IMR-90 (cell line): ENCODE data around the gene TEX264. TPM values are rescaled to one million over a fixed set of nuclear protein-coding genes. Genes with fewer than 3 reads are reported as not detected.

Experiments
- ATAC-seq: fragments of 200-7000 bp; cut with Tn5 transposase; 2 replicates; pipeline ENCODE4 v1.9.1; 2020; ENCODE audit warnings: low read depth, mild to moderate bottlenecking, moderate library complexity
- BruUV-seq: library from RNA; stranded (reverse); fragments of 400-500 nt; replicated peaks from 2 replicates; lab custom pipeline; 2021; lab: Mats Ljungman, UMichigan
- CTCF ChIA-PET: fragments of 300-600 bp; formaldehyde crosslinking; extraction: SDS; loops from one replicate; lab custom pipeline; 2021; ENCODE audit warnings: antibody characterized with exemption; lab: Yijun Ruan, JAX
- POLR2A ChIA-PET: fragments of 300-600 bp; sonication (Branson Sonifier 250); formaldehyde crosslinking; loops from one replicate; lab custom pipeline; 2022; ENCODE audit warnings: antibody characterized with exemption; ENCODE audit not compliant: unreplicated experiment; lab: Charles Lee
- DNase-seq: peaks from one replicate; pipeline ENCODE4 v3.0.0; 2013
- H2AFZ ChIP-seq: replicated peaks from 2 replicates; pipeline ENCODE3; 2013; ENCODE audit warnings: low read length, mild to moderate bottlenecking; ENCODE audit not compliant: poor library complexity
- H2AK5ac ChIP-seq: 2 replicates; pipeline ENCODE4 v1.6.1; 2013; ENCODE audit warnings: low read depth, low read length, inconsistent platforms
- H2AK9ac ChIP-seq: replicated peaks from 2 replicates; pipeline ENCODE3; 2013; ENCODE audit warnings: mild to moderate bottlenecking, low read depth, low read length, moderate library complexity; ENCODE audit not compliant: poor library complexity
- H2BK120ac ChIP-seq: 2 replicates; pipeline ENCODE4 v1.6.1; 2013; ENCODE audit warnings: low read depth, low read length, inconsistent platforms
- H2BK15ac ChIP-seq: 3 replicates; pipeline ENCODE4 v1.6.1; 2013; ENCODE audit warnings: low read depth, low read length, inconsistent platforms
- H2BK20ac ChIP-seq: 2 replicates; pipeline ENCODE4 v1.6.1; 2013; ENCODE audit warnings: low read depth, mild to moderate bottlenecking, inconsistent platforms, low read length, moderate library complexity
- H2BK5ac ChIP-seq: 2 replicates; pipeline ENCODE4 v1.6.1; 2013; ENCODE audit warnings: mild to moderate bottlenecking, low read depth, low read length, inconsistent platforms; ENCODE audit not compliant: poor library complexity, severe bottlenecking
- H3K14ac ChIP-seq: replicated peaks from 2 replicates; pipeline ENCODE4 v1.6.1; 2013; ENCODE audit warnings: low read depth, low read length, inconsistent platforms
- H3K18ac ChIP-seq: 2 replicates; pipeline ENCODE4 v1.6.1; 2013; ENCODE audit warnings: low read depth, low read length, control low read depth
- H3K23ac ChIP-seq: 2 replicates; pipeline ENCODE4 v1.6.1; 2013; ENCODE audit warnings: low read depth, low read length, inconsistent platforms
- H3K27ac ChIP-seq: 2 replicates; pipeline ENCODE4 v1.5.1; 2013; ENCODE audit warnings: mild to moderate bottlenecking, control low read depth, low read length; ENCODE audit not compliant: insufficient read depth
- H3K27me3 ChIP-seq: 2 replicates; pipeline ENCODE4 v1.6.1; 2013; ENCODE audit warnings: low read length; ENCODE audit not compliant: control insufficient read depth, insufficient read depth
- H3K36me3 ChIP-seq: 2 replicates; pipeline ENCODE4 v1.6.1; 2013; ENCODE audit warnings: low read length, mixed read lengths; ENCODE audit not compliant: control insufficient read depth, insufficient read depth
- H3K4ac ChIP-seq: 2 replicates; pipeline ENCODE4 v1.6.1; 2013; ENCODE audit warnings: low read depth, low read length, inconsistent platforms
- H3K4me1 ChIP-seq: 2 replicates; pipeline ENCODE4 v1.6.1; 2013; ENCODE audit warnings: low read length, mixed read lengths; ENCODE audit not compliant: control insufficient read depth, insufficient read depth
- H3K4me2 ChIP-seq: 2 replicates; pipeline ENCODE4 v1.6.1; 2013; ENCODE audit warnings: low read depth, mild to moderate bottlenecking, control low read depth, low read length, moderate library complexity
- H3K4me3 ChIP-seq: 2 replicates; pipeline ENCODE4 v1.5.1; 2013; ENCODE audit warnings: low read depth, mild to moderate bottlenecking, control low read depth, low read length, moderate library complexity; ENCODE audit not compliant: insufficient read depth
- H3K56ac ChIP-seq: 2 replicates; pipeline ENCODE4 v1.6.1; 2013; ENCODE audit warnings: low read length, inconsistent platforms; ENCODE audit not compliant: insufficient read depth; ENCODE audit errors: extremely low read depth
- H3K79me1 ChIP-seq, 2 experiments: 2 replicates each; pipeline ENCODE4 v1.6.1; 2013; ENCODE audit warnings: low read length in 2 of 2, inconsistent platforms in 1 of 2, low read depth in 1 of 2
- H3K9ac ChIP-seq: 2 replicates; pipeline ENCODE4 v1.6.1; 2013; ENCODE audit warnings: low read depth, low read length, control low read depth
- H3K9me1 ChIP-seq: 2 replicates; pipeline ENCODE4 v1.6.1; 2013; ENCODE audit warnings: low read length, inconsistent platforms; ENCODE audit not compliant: insufficient read depth
- H3K9me3 ChIP-seq: 2 replicates; pipeline ENCODE4 v1.6.1; 2013; ENCODE audit warnings: low read length; ENCODE audit not compliant: control insufficient read depth, insufficient read depth
- H4K20me1 ChIP-seq: 2 replicates; pipeline ENCODE4 v1.6.1; 2013; ENCODE audit warnings: low read length, inconsistent platforms; ENCODE audit not compliant: insufficient read depth
- H4K5ac ChIP-seq: 2 replicates; pipeline ENCODE4 v1.6.1; 2013; ENCODE audit warnings: mild to moderate bottlenecking, low read depth, low read length, control low read depth
- H4K8ac ChIP-seq, 2 experiments: 2 replicates each; pipeline ENCODE4 v1.6.1; 2013; ENCODE audit warnings: low read depth in 2 of 2, low read length in 2 of 2, control low read depth in 1 of 2, inconsistent platforms in 1 of 2
- H4K91ac ChIP-seq: 2 replicates; pipeline ENCODE4 v1.6.1; 2013; ENCODE audit warnings: low read depth, low read length, inconsistent platforms; ENCODE audit not compliant: insufficient read depth
- BHLHE40 ChIP-seq: fragments of 150-350 bp; IDR thresholded peaks from 2 replicates; pipeline ENCODE4 v1.6.1; 2016; ENCODE audit warnings: mild to moderate bottlenecking, low read depth, low read length
- CEBPB ChIP-seq: IDR thresholded peaks from 2 replicates; pipeline ENCODE4 v1.6.1; 2012; ENCODE audit warnings: low read depth, low read length, improper control_type of control experiment
- CHD1 ChIP-seq: IDR thresholded peaks from 2 replicates; pipeline ENCODE4 v1.6.1; 2012; ENCODE audit warnings: low read depth, low read length, improper control_type of control experiment
- FOS ChIP-seq: fragments of 150-350 bp; IDR thresholded peaks from 2 replicates; pipeline ENCODE4 v1.6.1; 2016; ENCODE audit warnings: low read depth, low read length
- MAFK ChIP-seq: IDR thresholded peaks from 2 replicates; pipeline ENCODE4 v1.6.1; 2012; ENCODE audit warnings: low read depth, low read length, improper control_type of control experiment
- MAZ ChIP-seq: IDR thresholded peaks from 2 replicates; pipeline ENCODE4 v1.6.1; 2012; ENCODE audit warnings: low read depth, mild to moderate bottlenecking, low read length, improper control_type of control experiment, moderate library complexity, borderline replicate concordance
- MXI1 ChIP-seq: IDR thresholded peaks from 2 replicates; pipeline ENCODE4 v1.6.1; 2012; ENCODE audit warnings: low read depth, mild to moderate bottlenecking, low read length, moderate library complexity, borderline replicate concordance
- NFE2L2 ChIP-seq: fragments of 150-350 bp; IDR thresholded peaks from 2 replicates; pipeline ENCODE4 v1.6.1; 2016; ENCODE audit warnings: low read depth, mild to moderate bottlenecking, low read length
- POLR2A ChIP-seq: IDR thresholded peaks from 2 replicates; pipeline ENCODE4 v1.6.1; 2012; ENCODE audit warnings: mild to moderate bottlenecking, low read depth, low read length
- RAD21 ChIP-seq: IDR thresholded peaks from 2 replicates; pipeline ENCODE4 v1.6.1; 2012; ENCODE audit warnings: low read length, improper control_type of control experiment
- RCOR1 ChIP-seq: IDR thresholded peaks from 2 replicates; pipeline ENCODE4 v1.6.1; 2012; ENCODE audit warnings: mild to moderate bottlenecking, low read length, improper control_type of control experiment; ENCODE audit not compliant: insufficient replicate concordance
- RFX5 ChIP-seq: IDR thresholded peaks from 2 replicates; pipeline ENCODE4 v1.8.0; 2012; ENCODE audit warnings: low read depth, mild to moderate bottlenecking, low read length, moderate library complexity
- SMC3 ChIP-seq: fragments of 150-350 bp; IDR thresholded peaks from 2 replicates; pipeline ENCODE4 v1.6.1; 2016; ENCODE audit warnings: low read depth, mild to moderate bottlenecking, antibody characterized with exemption, low read length, moderate library complexity
- whole genome bisulfite sequencing, 2 experiments: methylation state at CpG; one replicate each; pipeline versions ENCODE4 v1.1.5 to v1.1.7; 2013; ENCODE audit warnings: missing lambda C conversion rate in 2 of 2; ENCODE audit not compliant: insufficient read length in 1 of 2; ENCODE audit errors: extremely low coverage in 2 of 2; 5-methylcytosine and 5-hydroxymethylcytosine counted together
- dilution Hi-C: fragments of 300-500 bp; cut with HindIII; formaldehyde crosslinking; loops from one replicate; pipeline ENCODE4 v1.14.3; 2018; ENCODE audit warnings: low sequenced_read_pairs; ENCODE audit not compliant: unreplicated experiment
- in situ Hi-C: fragments of 300-500 bp; cut with MboI; formaldehyde crosslinking; loops from 3 replicates; pipeline ENCODE4 v1.14.3; 2019; ENCODE audit warnings: low sequenced_read_pairs, inconsistent platforms, mixed read lengths
- intact Hi-C: fragments of 100-400 bp; cut with micrococcal nuclease; formaldehyde crosslinking; loops from 2 replicates; pipeline ENCODE4 v1.10.0; 2022
- polyA plus RNA-seq, 3 experiments: library from polyadenylated mRNA; depleted of rRNA; stranded (reverse); fragments of >200 nt; gene quantifications; 2 replicates each; pipeline ENCODE4 v1.2.3, GENCODE V29; 2012; ENCODE audit warnings: low replicate concordance in 1 of 3
- total RNA-seq: library from RNA; depleted of rRNA; stranded (reverse); fragments of >200 nt; gene quantifications from 2 replicates; pipeline ENCODE4 v1.2.3, GENCODE V29; 2012
- TF ChIP-seq, protein P1 (sequence below): fragments of 150-350 bp; IDR thresholded peaks from 2 replicates; pipeline ENCODE4 v1.6.1; 2017; ENCODE audit warnings: mild to moderate bottlenecking, antibody characterized with exemption, low read length, low read depth
- TF ChIP-seq, protein P2 (sequence below): conservative IDR thresholded peaks from 2 replicates; pipeline ENCODE4 v1.5.1; 2012; ENCODE audit warnings: mild to moderate bottlenecking, low read depth, low read length, improper control_type of control experiment
- TF ChIP-seq, protein P3 (sequence below): fragments of 150-350 bp; IDR thresholded peaks from 2 replicates; pipeline ENCODE4 v1.6.1; 2016; ENCODE audit warnings: low read depth, mild to moderate bottlenecking, low read length, moderate library complexity, borderline replicate concordance

The TEX264 gene
- total and polyA plus RNA-seq, 2 of the 4 experiments (the other 2 are of a cell fraction), result 30.3 to 45.0 TPM

DNA sequence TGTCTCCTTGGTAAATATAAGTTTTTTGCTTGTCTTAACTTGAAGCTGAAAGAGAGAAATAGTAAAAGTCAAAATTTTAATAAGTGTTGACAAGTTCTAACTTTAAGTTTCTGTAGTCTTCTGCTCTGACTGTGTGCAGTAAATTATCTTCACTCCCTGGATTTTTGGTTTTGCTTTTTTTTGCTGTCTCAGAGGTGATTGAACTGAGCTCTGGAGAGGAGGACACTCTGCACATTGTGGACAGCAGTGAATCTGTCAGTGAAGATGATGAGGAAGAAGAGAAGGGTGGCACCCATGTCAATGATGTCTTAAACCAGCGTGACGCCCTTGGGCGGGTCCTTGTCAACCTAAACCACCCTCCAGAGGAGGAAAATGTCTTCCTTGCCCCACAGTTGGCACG, 40.5 kb upstream of the TEX264 start:
- H2AK9ac ChIP-seq, result no peak overlapping the region
- WGBS, 2 experiments, result no CpG with 5 or more reads among the region's 4 CpGs
- ATAC-seq (no peak), DNase-seq (no peak)
- no peak overlapping the region for H3K56ac ChIP-seq
- H3K9me3 ChIP-seq, result no peaks in the 10 kb centered on the region
- H2BK20ac ChIP-seq, result no peak overlapping the region
- H2BK15ac ChIP-seq, result no peak overlapping the region
- no peak overlapping the region for H3K27ac ChIP-seq
- in situ Hi-C loops, result loop anchor here (10.0 kb wide), 1 partner anchor 126 kb away; the partner anchor contains the start of gene DCAF1
- 0 out of 2 replicates have a peak, but pooled peaks cover 5% of the 10 kb centered on the region for H3K9me1 ChIP-seq
- no peak overlapping the region for H2BK120ac ChIP-seq
- no TSS peak for BruUV-seq
- H4K8ac ChIP-seq, result no peak overlapping the region
- no peak overlapping the region for H3K14ac ChIP-seq
- TF ChIP-seq POLR2A (no peak), FOS (no peak), RFX5 (no peak), MXI1 (no peak), MAZ (no peak), RCOR1 (no peak), BHLHE40 (no peak), SMC3 (no peak), RAD21 (no peak), CEBPB (no peak), MAFK (no peak), NFE2L2 (no peak), CHD1 (no peak)
- TF ChIP-seq, protein P1, sequence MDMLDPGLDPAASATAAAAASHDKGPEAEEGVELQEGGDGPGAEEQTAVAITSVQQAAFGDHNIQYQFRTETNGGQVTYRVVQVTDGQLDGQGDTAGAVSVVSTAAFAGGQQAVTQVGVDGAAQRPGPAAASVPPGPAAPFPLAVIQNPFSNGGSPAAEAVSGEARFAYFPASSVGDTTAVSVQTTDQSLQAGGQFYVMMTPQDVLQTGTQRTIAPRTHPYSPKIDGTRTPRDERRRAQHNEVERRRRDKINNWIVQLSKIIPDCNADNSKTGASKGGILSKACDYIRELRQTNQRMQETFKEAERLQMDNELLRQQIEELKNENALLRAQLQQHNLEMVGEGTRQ, result no peak
- TF ChIP-seq, protein P2, sequence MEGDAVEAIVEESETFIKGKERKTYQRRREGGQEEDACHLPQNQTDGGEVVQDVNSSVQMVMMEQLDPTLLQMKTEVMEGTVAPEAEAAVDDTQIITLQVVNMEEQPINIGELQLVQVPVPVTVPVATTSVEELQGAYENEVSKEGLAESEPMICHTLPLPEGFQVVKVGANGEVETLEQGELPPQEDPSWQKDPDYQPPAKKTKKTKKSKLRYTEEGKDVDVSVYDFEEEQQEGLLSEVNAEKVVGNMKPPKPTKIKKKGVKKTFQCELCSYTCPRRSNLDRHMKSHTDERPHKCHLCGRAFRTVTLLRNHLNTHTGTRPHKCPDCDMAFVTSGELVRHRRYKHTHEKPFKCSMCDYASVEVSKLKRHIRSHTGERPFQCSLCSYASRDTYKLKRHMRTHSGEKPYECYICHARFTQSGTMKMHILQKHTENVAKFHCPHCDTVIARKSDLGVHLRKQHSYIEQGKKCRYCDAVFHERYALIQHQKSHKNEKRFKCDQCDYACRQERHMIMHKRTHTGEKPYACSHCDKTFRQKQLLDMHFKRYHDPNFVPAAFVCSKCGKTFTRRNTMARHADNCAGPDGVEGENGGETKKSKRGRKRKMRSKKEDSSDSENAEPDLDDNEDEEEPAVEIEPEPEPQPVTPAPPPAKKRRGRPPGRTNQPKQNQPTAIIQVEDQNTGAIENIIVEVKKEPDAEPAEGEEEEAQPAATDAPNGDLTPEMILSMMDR, result no peak
- TF ChIP-seq, protein P3, sequence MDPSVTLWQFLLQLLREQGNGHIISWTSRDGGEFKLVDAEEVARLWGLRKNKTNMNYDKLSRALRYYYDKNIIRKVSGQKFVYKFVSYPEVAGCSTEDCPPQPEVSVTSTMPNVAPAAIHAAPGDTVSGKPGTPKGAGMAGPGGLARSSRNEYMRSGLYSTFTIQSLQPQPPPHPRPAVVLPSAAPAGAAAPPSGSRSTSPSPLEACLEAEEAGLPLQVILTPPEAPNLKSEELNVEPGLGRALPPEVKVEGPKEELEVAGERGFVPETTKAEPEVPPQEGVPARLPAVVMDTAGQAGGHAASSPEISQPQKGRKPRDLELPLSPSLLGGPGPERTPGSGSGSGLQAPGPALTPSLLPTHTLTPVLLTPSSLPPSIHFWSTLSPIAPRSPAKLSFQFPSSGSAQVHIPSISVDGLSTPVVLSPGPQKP, result no peak
- H4K91ac ChIP-seq, result no peak overlapping the region
- H3K4ac ChIP-seq, result no peak overlapping the region
- H3K23ac ChIP-seq, result no peak overlapping the region
- CTCF ChIA-PET, result no interaction called here
- intact Hi-C loops, result no loop called here
- H3K18ac ChIP-seq, result no peak overlapping the region
- peaks cover 10 to 13% of the 10 kb centered on the region in 2 experiments; a peak in 3 of 4 replicates for H3K79me1 ChIP-seq
- H3K4me2 ChIP-seq, result no peak overlapping the region
- dilution Hi-C loops, result no loop called here
- no peaks in the 10 kb centered on the region for H3K4me1 ChIP-seq
- H2BK5ac ChIP-seq, result no peak overlapping the region
- no peak overlapping the region for H2AFZ ChIP-seq
- peaks cover 41% of the 10 kb centered on the region for H3K36me3 ChIP-seq
- POLR2A ChIA-PET, result no interaction called here
- H4K5ac ChIP-seq, result no peak overlapping the region
- no peak overlapping the region for H3K9ac ChIP-seq
- no peaks in the 10 kb centered on the region for H3K27me3 ChIP-seq
- no peak overlapping the region for H3K4me3 ChIP-seq
- H4K20me1 ChIP-seq, result no peaks in the 10 kb centered on the region
- no peak overlapping the region for H2AK5ac ChIP-seq
